Prostate gland (tissue), 2 donors: ENCODE measurements around the gene ZBTB7C.

ENCODE experiments used
- CTCF ChIP-seq, 4 experiments: fragments of 200-600 bp in 2 of 4; fragments of 450-650 bp in 2 of 4; sonication (generic) in 2 of 4; IDR thresholded peaks; 1 replicate in 3 of 4; 2 replicates in 1 of 4; pipeline ENCODE4 v1.5.1; 2016 to 2019; ENCODE audit warnings: antibody characterized with exemption in 4 of 4, mild to moderate bottlenecking in 2 of 4, moderate library complexity in 2 of 4
- POLR2A ChIP-seq: fragments of 450-650 bp; IDR thresholded peaks from one replicate; pipeline ENCODE4 v1.6.1; 2016; ENCODE audit warnings: antibody characterized with exemption, mild to moderate bottlenecking

DNA sequence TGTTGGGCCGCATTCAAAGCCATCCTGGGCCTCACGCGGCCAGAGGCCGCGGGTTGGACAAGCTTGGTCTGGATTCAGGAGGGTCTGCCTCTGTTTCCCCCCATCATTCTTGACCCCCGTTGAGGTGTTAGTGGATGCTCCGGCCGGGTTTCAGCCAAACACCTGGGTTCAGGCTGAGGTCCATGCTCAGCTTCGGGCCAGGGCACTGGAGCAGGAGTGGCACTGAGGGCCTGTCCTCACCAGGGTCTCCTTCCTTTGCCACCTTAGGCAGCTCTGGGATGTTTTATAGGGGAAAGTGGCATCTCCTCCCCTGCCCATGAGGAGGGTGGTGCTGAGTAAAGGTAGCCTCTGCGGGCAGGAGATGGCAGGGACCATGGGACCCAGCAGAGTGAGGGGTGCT is 401.8 kb downstream of the ZBTB7C start:
- TF ChIP-seq POLR2A (no peak), CTCF (IDR thresholded peaks at IDR 0.05) (no peak)
